Endometrial microvascular endothelial cells (primary cell): ENCODE results near the gene CD81. TPM values are rescaled to one million over a fixed set of nuclear protein-coding genes. Genes with fewer than 3 reads are reported as not detected.

Experiments used
- in situ Hi-C: cut with HindIII; loops from 2 replicates; pipeline ENCODE4 v1.10.0; 2017; ENCODE audit warnings: low sequenced_read_pairs, low pct_unique_long_range_greater_than_20kb; ENCODE audit errors: inconsistent ontology term
- total RNA-seq: library from RNA; depleted of rRNA; stranded (reverse); fragments of >200 nt; gene quantifications from one replicate; pipeline ENCODE4 v1.2.3, GENCODE V29; 2015; ENCODE audit errors: inconsistent ontology term

The CD81 gene
- total RNA-seq, 1 donor from 2014 or later, result 249 TPM

DNA sequence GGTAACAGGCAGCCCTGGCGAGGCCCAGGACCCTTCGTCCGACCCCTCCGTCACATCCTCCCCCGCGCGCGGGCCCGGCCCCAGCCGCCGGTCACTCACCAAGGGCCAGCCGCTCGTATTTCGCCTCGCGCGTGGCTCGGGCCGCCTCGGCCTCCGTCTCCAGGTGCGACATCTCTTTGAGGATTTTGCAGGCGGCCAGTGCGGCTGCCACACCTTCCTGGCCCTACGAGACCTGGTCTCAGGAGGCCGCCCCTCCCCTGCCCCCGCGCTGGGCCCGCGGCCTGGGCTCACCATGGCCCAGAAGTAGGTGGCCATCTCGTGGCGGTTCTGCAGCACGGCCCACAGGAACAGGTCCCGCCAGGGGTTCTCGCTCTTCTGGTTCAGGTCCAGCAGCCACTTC lies 37.5 kb downstream of the CD81 start:
- in situ Hi-C loops, result no loop called here

DNA sequence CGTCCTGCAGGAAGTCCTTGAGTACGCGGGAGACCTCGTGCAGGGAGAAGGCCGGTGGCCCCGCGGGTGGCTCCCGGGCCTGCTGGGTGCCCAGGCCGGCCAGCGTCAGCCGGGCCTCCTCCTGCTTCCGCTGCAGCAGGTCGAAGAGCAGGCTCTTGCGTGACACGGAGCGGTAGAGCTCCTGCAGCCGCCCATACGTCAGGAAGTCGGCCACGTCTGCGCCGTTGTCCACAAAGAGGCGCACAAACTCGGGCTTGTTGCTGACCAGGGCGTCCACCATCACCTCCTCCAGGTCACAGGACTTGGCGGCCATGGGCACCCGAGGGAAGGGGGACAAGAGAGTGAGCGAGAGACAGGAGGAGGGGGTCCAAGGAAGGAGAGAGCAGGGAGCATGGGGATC lies 38.1 kb downstream of the CD81 start:
- in situ Hi-C loops, result no loop called here

DNA sequence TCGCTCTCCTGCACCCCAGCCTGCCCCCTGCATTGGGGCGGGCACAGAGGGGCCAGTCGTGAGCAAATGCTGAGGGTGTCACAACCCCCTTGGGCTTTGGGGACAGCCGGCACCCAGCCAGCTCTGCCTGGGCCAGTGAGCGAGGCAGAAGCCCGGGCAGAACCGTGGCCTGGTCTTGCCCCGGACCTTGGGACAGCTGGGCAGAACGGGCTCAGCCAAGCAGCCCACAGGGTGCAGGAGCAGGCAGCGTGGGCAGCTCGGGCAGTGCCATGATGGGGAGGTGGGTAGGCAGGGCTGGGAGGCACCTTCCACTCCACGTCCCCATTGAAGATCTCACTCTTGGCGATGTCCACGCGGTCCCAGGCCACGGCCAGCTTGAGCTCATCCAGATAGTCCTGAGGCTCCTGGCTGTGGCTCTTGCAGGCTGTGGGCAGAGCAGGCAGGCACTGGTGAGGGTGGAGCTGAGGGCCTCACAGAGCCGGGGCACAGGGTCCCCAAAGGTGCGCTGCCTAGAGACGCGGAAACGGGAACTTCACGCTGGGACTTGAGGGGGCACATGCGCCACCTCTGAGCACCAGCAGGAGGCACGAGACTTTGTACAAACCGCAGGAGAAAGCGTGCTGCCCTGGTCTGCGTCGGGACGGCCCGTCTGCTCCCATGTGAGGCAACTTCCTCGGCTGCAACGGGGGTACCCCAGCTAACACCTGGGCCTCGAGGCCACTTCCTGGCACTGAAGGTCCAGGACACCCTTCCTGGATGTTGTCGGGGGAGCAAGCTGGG lies 38.7 kb downstream of the CD81 start:
- in situ Hi-C loops, result no loop called here

DNA sequence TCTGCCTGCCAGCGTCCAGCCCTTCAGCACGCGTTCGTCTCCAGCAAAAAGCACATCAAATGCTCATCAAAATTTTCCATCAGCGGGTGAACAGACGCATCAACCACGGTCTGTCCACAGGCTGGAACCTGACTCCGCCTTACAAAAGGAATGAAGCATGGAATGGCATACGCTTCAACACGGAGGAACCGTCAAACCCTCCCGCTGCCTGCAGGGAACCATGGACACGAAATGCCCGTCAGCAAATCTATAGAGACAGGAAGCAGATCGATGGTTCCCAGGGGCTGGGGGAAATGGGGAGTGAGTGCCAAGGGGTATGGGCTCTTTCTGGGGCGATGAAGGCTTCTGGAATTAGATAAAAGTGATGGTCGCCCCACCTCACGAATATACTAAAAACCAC lies 39.7 kb downstream of the CD81 start:
- in situ Hi-C loops, result no loop called here

DNA sequence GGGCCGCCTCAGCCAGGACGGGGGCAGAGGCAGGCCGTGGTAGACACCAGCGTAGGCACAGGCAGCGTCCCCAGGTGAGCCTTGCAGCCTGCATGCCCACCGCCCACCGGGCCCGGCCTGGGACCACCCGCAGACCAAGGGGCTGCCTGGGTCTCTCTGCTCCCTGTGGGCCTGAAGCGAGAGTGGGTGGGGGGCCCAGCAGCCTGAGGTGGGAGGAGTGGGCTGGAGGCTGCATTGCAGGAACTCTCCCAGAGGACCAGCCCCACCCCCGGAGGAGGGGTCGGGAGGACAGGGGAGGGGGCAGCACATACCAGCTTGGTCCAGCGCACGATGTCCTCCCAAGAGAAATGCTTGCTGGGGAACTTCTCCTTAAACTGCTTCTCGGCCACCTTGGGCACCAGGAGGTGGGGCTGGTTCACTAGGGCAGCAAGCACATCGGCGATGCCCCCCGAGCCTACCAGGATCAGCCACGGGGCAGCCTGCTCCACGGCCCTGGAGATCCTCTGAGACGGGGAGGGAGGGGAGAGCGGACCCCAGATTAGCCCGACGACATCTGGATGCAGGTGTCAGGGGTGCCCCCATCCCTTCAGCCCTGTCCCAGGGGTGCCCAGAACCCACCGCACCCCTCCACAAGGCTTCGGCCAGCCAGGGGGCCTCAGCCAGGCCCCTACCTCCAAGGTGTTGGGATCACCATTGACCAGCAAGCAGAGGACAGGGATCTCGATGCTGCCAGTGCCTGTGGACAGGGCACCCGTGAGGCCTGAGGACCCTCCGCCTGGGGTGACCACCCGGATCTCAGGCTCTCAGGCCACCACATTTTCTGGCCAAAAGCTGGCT lies 41.0 kb downstream of the CD81 start:
- in situ Hi-C loops, result no loop called here

DNA sequence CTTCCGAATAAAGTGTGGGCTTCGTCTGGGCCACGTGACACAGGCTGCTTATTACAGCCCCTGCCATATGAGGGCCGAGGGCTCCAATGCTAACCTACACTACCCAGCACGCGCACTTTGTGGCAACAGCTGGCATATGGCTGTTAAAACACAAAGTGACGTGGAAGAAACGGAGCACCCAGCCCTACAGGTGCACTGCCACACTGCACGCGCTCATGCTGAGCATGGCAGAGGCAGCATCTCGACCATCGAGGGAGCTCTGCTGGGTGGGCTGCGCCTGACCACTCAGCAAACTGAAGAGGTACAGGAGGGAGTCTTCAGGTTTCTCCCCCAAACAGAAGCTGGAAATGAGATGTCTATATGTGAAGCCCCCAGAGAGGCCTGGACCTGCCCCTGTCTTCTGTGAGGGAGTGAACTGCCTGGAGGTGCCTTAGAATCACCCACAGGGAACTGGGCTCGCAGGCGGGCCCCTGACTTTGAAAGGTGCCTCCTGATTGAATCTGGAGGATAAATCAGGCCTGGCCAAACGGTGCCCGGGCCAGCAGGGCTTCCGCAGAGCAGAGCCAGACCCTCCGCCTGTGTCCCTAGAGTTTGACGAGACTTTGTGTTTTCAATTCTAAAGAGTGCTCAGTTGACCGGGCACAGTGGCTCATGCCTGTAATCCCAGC lies 41.7 kb downstream of the CD81 start:
- in situ Hi-C loops, result no loop called here

DNA sequence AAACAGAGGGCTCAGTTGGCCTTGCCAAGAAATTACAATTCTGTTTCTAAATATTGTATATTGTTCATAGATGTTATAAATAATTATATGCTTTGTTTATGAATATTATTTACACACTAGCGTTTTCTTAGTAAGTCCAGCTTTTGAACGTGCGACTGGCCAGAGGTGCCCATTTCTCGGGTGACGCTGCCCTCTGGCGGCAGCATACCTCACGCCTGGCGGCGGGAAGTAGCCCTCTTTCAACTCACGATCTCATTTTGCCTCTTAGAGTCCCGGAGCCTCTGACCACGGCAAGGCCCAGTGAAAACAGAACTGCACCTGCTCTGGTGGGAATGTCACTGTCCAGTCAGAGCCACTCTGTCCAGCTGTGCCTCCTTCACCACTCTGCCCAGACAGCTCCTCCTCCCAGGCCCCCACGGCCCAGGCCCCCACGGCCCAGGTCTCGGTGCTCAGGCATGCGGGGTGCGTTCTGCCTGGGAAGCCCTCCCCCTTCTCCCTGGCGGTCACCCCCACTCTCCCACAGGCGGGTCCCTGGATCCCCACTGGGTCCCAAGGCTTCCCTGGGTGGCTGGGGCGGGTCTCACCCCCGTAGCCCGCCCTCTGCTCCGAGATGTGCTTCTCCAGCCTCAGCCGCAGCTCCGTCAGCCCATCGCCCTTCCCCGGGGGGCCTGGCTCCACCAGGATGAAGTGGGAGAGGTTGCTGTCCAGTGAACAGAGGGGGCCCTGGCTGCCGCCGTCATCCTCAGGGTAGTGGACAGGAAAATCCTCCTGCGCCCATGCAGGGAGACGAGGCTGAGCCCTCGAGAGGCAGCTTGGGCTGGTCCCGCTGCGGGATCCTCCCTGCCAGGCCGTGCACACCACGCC lies 42.8 kb downstream of the CD81 start:
- in situ Hi-C loops, result no loop called here

DNA sequence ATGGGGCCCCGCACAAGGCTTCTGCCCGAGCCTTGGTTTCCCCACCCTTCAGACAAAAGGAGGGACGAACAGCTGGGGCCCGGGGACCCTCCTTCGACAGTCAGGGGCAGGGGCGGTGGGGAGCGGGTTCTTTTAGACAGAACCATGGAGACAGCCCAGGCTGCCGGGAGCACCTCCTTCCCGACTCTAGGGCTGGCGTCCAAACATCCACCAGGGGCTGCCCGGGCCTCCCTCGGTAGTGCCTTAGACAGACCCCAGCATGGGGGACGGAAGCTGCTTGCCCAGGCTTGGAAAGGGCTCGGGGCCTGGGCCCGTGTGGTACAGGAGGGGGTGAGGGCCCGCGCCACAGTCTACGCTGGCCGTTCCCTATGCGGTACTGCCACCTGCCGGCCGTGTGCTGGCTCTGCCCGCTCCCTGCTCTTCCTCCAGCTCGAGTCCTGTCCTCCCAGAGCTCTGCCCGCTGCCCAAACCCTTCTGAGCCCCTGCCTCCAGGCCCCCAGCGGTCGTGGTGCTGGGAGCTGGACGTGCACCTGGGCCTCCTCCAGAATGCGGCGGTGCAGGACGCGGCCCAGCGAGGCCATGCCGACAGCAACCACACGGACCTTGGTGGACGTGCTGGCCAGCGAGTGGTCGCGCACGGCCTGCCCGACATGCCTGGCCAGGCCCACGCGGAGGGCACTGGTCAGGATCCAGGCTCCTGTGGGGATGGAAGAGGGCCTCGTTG lies 43.6 kb downstream of the CD81 start:
- in situ Hi-C loops, result no loop called here

DNA sequence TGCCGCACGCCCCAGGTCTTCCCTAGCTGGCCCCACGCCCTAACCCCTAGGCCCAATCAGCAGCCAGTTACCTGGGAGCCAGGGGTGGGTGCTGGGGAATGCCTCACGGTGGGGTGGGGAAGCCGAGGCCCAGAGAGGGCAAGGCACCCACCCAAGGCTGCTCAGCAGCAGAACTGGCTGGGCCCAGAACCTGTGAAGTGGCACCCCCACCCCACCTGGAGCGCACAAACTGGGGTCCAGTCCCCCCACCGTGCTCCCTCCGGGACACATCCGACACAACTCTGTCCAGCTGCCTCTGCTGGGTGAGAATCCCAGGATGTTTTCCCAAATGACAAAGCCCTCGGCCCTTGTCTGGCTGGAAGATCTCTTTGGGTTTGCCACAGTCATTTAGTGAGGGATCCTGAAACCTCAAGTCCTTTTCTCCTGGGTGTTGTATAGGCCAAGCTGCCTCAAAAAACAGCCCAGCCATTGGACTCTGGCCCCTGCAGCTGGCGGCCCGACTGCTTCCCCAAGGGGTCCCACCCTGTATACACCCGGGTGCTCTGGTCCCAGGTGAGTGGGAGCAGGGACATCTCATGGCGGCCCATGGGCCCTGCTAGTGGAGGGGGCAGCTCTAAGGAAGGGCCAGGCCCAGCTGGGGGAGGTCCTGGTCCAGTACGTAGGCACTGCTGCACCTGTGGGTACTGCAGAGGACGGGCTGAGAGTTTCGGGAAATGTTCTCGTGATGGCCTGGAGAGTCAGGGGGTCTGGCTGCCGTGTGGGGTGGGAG lies 44.3 kb downstream of the CD81 start:
- in situ Hi-C loops, result no loop called here

DNA sequence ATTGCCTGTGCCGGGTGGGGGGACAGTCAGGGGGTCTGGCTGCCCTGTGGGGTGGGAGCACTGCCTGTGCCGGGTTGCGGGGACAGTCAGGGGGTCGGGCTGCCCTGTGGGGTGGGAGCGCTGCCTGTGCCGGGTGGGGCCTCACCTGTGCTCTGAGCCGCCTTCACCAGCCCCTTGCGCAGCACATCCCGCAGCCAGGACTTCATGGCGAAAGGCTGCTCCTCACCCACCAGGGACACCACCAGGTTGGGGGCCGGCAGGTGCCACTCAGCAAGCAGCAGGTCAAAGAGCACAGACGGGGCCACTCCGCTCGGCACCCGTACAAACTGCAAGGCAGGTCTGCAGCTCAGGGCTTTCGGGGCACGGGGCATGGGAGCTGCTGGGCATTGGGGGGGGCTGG lies 44.9 kb downstream of the CD81 start:
- in situ Hi-C loops, result no loop called here

DNA sequence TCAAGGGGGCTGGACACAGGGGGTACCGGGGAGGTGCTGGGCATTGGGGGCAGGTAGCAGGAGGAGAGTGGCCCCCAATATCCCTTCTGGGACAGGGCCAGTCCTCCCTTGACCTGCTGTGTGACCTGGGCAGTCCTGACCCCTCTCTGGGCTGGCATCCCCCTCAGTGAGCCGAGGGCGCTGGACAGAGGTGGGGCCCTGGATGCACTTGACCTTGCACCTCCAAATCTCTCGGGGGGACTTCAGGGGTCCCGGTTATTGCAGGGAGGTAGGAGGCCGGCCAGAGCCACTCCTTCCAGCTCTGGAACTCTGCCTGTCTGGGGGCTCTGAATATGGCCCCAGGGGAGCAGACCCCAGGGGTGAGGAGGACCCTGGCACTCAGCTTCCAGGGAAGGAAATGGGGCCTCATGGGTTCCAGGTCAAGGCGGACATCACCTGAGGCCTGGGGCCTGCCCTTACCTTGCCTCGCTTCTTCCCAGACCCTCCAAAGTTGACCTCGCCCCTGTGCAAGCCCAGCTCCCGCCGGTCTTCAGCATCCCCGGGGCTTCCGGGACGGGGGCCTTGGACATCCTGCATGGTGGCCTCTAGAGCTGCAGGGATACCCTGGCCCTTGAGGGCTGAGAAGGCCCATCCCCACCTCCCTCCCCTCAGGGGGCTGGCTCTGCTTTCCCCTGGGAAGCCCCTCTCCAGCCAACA lies 45.5 kb downstream of the CD81 start:
- in situ Hi-C loops, result no loop called here

DNA sequence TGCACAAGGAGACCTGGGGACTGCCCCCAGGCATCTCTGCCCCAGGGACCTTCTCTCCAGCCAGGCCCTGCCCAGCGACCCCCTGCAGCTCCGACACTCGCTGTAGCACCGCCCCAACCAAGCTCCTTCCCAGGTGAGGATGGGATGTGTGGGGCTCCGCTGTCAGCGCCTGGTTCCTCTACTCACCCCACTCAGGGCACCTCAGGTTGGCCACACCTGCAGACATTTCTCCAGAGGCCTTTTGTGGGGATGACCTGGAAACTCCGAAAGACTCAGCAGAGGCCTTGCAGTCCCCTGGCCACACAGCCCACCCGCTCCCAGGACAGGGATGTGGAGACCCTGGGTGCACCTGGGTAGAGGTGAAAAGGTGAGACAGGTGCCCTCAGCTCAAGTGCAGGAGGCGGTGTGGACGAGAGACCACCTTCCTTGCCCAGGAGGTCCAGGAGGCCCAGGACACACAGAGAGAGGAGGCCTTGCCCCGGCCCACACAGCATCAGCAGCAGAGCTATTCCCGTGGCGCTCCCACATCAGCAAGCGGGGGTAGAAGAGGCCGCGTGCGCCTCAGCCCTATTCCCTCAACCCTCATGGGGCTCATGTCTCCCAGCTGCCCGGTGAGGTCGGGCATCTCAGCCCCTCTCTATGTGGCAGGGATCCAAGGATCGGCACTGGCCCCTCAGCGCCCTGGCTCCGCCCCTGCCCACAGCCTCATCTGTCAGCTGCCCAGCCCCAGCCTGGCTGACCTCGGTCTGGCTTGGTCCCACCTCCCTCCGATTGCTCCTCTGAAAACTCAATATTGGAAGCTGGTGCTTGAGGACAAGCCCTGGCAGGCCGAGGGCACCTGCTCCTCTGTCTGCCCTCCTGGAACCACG lies 46.3 kb downstream of the CD81 start:
- in situ Hi-C loops, result no loop called here

DNA sequence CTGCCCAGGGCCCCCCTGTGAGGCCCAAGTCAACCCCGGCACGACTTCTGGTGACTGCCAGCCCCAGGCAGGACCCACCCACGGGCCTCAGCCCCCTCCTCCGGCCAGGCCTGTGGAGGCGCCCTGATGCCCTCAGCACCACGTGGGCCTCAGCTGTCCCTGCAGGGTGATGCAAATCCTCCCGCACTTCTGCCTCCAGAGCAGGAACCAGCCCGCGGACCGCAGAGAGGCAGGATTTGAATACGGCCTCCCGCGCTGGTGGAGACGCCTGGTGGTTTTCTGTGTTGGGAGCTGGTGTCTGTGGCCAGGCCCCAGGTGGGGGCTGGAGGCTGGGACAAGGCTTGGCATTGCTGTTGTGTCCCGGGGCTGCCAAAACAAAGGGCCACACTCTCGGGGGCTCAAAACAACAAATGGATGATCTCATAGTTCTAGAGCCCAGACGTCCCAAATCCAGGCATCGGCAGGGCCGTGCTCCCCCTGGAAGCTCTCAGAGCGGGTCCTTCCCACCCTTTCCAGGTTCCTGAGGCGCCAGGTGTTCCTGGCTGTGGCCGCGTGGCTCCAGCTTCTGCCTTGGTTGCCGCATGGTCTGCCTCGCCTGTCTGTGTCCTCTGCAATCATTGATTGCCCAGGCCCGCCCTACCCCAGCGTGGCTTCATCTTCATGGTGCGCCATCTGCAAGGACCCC lies 47.8 kb downstream of the CD81 start:
- in situ Hi-C loops, result no loop called here

DNA sequence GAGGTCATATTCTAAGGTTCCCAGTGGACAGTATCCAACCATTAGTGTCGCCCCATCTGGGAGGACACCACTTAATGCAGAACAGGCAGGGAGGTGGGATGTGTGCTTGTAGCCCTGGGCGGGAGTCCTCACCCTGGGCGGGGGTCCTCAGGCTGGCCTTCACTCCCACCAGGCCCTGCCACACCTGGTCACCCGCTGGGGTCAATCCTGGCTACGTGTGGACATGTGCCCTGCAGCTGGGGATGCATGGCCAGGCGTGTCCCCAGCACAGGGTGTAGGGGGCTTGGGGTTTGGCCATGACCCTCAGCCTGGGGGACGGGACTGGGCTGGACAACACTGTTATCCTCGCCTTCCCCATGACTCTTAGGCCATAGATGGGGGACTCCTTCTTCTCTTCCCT lies 48.4 kb downstream of the CD81 start:
- in situ Hi-C loops, result no loop called here

DNA sequence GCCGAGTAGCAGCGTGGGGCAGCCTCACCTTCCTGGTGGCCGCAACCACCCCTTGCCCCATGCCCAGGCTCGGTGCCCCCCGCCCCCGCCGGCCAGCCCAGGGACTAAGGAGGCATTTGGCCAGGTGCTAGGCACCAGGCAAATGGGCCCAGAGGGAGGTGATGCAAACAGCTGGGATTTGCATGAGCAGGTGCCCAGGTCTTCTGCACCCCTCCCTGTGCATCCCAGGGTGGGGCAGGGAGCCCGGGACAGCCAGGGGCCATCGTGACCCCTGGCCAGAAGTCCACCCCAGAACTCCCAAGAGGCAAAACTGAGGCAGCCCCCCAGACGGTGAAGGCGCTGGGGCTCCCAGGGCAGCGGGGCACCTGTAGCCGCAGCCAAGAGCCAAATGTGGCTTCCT lies 49.1 kb downstream of the CD81 start:
- in situ Hi-C loops, result no loop called here
